GOT3 (cell line): Measurements from ENCODE around the gene ZBTB5.
A peak's percentile ranks its signal among the peaks of the same experiment; 100 is the strongest.
"Not testable (repeated sequence)": the region's sequence is repeated elsewhere in the genome, so short reads cannot be mapped to it uniquely, and the experiment has no call there.

Experiments
- DNase-seq: peaks from one replicate; lab custom pipeline; 2025; ENCODE audit warnings: mixed read lengths; lab: John Stamatoyannopoulos, UW

ZBTB5 gene

DNA sequence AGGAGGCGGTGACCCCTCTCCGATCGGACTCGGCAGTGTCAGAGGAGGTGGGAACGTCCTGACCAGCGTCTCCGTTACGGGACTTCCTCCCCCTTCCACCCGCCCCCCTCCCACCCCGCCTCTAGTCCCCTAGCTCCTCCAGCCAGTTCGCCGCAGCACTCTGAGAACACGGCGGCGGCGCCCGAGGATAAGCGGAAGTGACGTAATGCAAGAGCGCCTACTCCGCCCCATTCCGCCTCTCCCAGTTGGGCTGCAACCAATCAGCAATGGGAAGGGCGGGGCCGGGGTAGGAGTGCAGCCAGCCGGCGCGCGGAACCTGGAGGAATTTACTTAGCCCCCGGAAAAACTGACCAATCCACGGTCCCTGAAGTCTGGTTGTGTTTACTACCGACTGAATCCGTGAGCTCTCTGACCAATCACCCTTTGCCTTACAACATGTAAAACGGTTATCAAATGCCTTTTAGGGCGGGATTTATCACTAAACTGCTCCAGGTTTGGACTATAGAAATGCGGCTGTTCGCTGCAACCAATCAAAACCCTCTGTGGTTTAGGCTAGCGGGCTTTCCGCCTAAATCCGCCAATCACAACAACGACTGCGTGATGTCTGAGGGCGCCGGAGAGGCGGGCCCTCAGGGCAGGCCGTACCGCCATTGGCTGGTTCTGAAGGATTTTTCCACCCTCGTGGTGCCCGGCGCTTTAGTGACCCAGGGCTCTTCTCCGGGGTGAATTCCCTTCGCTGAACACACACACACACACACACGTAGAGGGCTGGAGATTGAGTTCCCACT lies at the start of gene ZBTB5:
Gene ZBTB5 (minus strand): TSS at position 202 of the 788 bp plus-strand sequence. CDS start 22,899 bp downstream, outside the sequence.
- peak; percentile 83 for DNase-seq

GRCh38 chr9:37514999-37515398 lies 49.7 kb upstream of the ZBTB5 start:
- DNase-seq, result no peak

GRCh38 chr9:37514415-37514814 lies 49.2 kb upstream of the ZBTB5 start:
- DNase-seq, result not testable (repeated sequence)

DNA sequence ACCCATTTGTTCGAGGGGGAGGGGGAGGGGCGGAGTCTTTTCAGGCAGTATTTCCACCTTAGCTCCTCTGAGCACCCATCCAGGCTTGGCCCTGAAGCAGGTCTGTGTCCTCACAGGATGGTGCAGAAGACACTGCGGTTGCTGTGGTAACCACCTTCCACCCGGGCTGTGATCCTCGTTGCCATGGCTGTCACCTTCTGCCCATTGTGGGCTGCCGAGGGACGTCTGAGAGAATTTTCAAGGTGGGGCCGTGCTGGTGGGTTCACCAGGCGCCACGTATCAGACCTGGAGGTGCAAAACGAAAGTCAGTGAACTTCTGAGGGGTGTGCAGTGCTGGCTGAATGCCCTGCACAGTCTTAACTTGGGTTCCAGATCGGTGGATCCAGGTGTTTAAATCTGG lies 47.2 kb upstream of the ZBTB5 start:
- DNase-seq, result no peak

DNA sequence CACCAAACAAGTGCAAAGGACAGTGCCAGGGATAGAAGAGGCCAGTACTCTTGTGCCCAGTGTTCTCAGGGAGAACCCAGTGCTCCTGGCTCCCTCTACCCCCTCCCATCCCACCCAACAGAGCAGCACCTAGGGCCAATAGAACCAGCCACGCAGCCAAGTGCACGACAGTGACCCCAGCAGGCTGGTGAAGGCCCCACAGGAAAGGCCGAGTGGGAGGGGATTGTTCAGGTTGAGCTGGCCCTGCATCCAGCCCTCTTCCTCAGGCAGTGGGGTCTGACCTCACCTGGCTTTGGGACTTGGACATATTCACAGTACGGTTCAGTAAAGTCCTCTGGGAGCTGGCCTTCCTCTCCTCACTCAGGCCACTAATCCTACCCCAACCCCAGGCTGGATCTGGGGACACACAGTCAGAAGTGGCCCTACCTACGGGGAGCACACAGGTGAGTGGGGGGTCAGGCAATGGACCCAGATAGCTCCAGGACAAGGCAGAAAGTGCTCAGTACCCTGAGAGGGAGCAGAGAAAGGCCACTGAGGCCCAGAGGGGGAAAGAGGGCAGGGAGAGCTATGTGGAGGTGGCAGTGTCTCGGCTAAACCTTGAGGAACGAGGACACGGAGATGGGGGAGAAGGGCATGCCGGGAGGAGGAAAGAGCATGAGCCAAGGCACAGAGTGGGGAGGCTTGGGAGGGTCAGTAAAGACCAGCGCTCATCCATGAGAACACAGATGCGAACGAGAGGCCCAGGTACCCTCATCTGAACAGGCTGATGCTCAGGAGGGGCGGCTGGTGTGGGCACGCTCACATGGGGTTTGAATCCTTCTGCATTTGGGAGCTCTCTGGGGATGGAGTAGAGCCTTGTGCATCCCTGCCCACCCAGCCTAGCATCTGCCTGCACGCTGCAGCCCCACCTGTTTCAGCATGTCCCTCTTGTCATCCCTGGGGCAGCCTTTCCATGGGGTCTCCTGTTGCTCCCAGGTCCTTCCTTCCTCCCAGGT lies 46.1 kb upstream of the ZBTB5 start:
- DNase-seq, result no peak

- not testable (repeated sequence) for DNase-seq
Measured at GRCh38 chr9:37510053-37510452, 44.8 kb upstream of the ZBTB5 start.

- DNase-seq, result no peak
Measured at GRCh38 chr9:37509536-37509935, 44.3 kb upstream of the ZBTB5 start.

DNA sequence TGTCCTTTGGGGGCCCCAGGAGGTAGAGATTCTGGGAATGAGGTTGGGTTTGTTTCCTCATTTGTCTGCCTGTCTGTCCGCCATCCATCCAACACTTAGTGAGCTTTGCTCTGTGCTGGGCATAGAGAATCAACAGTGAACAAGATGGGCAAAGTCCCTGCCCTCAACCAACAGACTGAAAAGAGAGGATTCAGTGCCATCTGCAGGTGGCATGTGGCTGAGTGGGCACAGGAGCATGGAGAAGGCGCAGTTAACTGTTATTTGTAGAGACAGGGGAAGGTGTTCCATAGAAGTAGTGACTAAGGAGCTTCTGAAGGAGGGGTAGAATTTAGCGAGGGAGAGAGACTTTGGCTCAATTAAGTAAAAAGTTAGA lies 43.6 kb upstream of the ZBTB5 start:
- no peak for DNase-seq

- DNase-seq, result no peak
Measured at GRCh38 chr9:37508135-37508833, 43.0 kb upstream of the ZBTB5 start.

DNA sequence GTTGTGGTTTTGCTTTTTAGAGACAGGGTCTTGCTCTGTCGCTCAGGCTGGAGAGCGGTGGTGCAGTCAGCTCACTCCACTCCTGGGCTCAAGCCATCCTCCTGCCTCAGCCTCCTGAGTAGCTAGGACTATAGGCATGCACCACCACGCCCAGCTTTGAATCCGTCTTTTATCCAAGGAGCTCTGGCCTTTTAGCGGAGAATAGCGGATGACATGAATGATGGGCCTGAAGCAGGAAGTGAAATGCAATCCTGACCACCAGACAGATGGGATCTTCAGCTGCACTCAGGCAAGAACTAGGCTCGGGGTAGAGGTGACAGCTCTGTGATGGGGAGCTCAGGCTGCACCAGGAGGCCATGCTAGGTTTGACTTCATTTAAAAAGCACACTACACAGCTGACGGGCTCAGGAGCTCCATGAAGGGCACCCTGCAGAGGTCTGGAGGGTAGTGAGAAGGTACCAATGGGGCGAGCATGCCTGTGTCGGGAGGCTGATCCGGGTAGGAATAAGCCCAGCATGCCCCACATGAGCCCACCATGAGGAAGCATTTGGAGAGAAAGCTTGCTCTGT lies 42.4 kb upstream of the ZBTB5 start:
- no peak for DNase-seq

GRCh38 chr9:37504605-37505004 lies 39.4 kb upstream of the ZBTB5 start:
- DNase-seq, result no peak

GRCh38 chr9:37503736-37504135 lies 38.5 kb upstream of the ZBTB5 start:
- no peak for DNase-seq

DNA sequence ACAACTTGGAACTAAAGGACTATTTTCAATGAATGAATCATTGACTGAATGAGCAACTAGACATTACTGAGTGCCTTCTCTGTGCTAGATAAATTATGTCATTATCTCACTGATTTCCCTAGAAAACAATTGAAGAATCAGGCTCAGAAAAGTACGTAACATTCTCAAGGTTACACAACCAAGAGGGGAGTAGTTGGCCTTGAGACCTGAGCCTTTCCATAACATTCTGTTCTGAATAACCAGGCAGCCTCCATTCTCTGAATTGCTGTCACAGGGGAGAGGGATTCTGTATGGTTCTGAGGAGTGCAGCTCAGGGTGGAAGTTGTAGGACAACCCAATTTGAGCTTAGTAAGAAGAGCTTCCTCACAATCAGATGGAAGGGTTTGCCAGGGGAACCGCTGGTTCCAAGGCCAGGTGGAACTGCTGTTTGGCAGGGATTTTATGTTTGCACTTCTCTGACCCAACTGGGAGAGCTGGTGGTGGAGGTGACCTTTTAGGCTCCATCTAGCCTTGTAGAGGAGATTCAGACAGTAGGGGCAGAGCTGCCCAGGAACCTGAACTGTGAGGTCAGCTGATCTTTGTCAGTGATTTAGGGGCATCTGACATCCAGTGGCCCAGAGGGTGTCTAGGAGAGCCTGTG lies 36.8 kb upstream of the ZBTB5 start:
- DNase-seq, result no peak

- no peak for DNase-seq
Measured at GRCh38 chr9:37499297-37499696, 34.0 kb upstream of the ZBTB5 start.

DNA sequence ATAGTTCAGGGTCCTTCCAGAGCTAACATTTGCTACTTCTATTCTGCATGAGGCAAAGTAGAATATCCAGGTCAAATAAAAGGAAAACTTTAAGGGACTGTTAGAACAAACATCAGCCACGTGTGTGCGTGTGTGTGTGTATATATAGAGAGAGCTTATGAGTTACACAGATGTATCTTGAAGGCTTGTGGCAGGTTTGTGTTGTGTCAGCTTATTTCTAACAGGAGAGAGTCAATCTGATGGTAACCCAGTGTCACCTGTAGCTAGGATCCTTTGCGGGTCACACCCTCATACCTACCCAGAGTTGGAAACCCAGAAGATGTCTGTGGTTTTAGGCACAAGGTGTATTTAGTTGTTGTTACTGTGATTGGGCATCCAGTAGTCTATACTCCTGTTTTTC lies 33.2 kb upstream of the ZBTB5 start:
- no peak for DNase-seq

DNA sequence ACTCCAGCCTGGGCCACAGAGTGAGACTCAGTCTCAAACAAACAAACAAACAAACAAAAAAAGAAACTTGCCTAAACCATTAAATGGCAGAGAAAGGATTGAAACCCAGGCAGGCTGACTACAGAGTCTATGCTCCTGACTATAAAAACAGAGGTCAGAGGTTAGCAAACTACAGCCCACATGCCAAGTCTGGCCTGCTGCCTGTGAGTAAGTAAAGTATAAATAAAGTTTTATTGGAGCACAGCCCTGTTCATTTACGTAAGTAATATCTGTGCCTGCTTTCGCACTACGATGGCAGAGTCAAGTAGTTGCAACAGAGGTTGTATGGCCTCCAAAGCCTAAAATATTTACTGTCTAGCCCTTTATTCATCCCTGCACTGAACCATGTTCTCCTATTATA lies 32.1 kb upstream of the ZBTB5 start:
- DNase-seq, result no peak

GRCh38 chr9:37496020-37496419 lies 30.8 kb upstream of the ZBTB5 start:
- no peak for DNase-seq

GRCh38 chr9:37495571-37495970 lies 30.3 kb upstream of the ZBTB5 start:
- no peak for DNase-seq

DNA sequence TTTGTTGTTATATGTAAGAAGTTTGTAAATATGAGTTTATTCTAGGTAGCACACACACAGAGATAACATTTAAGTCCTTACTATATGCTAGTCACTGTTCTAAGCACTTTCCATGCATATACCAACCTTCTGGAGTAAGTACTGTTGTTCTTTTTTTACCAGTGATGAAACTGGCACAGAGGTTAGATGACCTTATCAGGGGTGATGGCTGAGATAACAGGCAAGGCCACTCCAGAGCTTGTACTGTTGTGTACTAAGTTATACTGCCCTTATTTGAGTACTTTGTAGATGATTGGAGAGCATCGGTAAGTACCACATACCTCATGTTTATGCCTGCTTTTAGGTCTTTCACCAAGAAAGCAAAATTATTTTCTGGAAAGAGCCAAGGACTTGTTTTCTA lies 26.7 kb upstream of the ZBTB5 start:
- DNase-seq, result no peak

GRCh38 chr9:37486616-37487548 lies 21.6 kb upstream of the ZBTB5 start:
- peak; percentile 16 for DNase-seq
